HCT116 (cell line): ENCODE results near the gene CDK2AP2. TPM values are rescaled to one million over a fixed set of nuclear protein-coding genes. Genes with fewer than 3 reads are reported as not detected.
A peak's percentile ranks its signal among the peaks of the same experiment; 100 is the strongest.

Experiments
- ATAC-seq: fragments of 200-7000 bp; cut with Tn5 transposase; 2 replicates; pipeline ENCODE4 v1.9.1; 2020; ENCODE audit warnings: mild to moderate bottlenecking, moderate library complexity
- BruUV-seq: library from RNA; stranded (reverse); fragments of 400-500 nt; replicated peaks from 2 replicates; lab custom pipeline; 2021; lab: Mats Ljungman, UMichigan
- CTCF ChIA-PET: fragments of 300-600 bp; sonication (Branson Sonifier 250); formaldehyde crosslinking; loops from one replicate; lab custom pipeline; 2021; ENCODE audit warnings: antibody characterized with exemption; lab: Charles Lee
- POLR2A ChIA-PET: fragments of 300-600, 350-600 bp; sonication (Branson Sonifier 250); formaldehyde crosslinking; loops from one replicate; lab custom pipeline; 2021; ENCODE audit warnings: antibody characterized with exemption; lab: Charles Lee
- RAD21 ChIA-PET, 2 experiments: fragments of 300-600 bp; sonication (Branson Sonifier 250); formaldehyde crosslinking; loops; one replicate each; lab custom pipeline; 2023; ENCODE audit warnings: low total read pairs in 2 of 2; ENCODE audit not compliant: uncharacterized antibody in 2 of 2, unreplicated experiment in 2 of 2, low non-redundant PET in 1 of 2; lab: Charles Lee
- DNase-seq: peaks from one replicate; pipeline ENCODE4 v3.0.0-alpha.2; 2010; ENCODE audit warnings: low read depth, low spot score
- H2AFZ ChIP-seq: fragments of 200-600 bp; shearing (Covaris generic), sonication (generic); 2 replicates; pipeline ENCODE4 v1.6.1; 2017; ENCODE audit warnings: low read depth, mixed run types, mixed read lengths, antibody characterized with exemption, low read length; ENCODE audit not compliant: poor library complexity, severe bottlenecking
- H3K27ac ChIP-seq: 2 replicates; pipeline ENCODE4 v1.5.1; 2012; ENCODE audit warnings: low read depth, low read length
- H3K27me3 ChIP-seq: fragments of 200-600 bp; sonication (generic); 2 replicates; pipeline ENCODE4 v1.6.1; 2016; ENCODE audit warnings: mixed run types, low read length, mixed read lengths; ENCODE audit not compliant: insufficient read depth
- H3K36me3 ChIP-seq, 2 experiments: fragments of 200-500 bp in 1 of 2; fragments of 200-600 bp in 1 of 2; sonication (Bioruptor generic) in 1 of 2; sonication (generic) in 1 of 2; 2 replicates each; pipeline versions ENCODE4 v1.5.1 to v1.6.1; 2014 to 2016; ENCODE audit warnings: low read length in 2 of 2, inconsistent platforms in 1 of 2, mixed read lengths in 1 of 2, mixed run types in 1 of 2; ENCODE audit not compliant: insufficient read depth in 2 of 2, control insufficient read depth in 1 of 2
- H3K4me1 ChIP-seq, 2 experiments: fragments of 200-600 bp in 1 of 2; sonication (generic) in 1 of 2; 2 replicates each; pipeline versions ENCODE4 v1.5.1 to v1.6.1; 2012 to 2017; ENCODE audit warnings: low read length in 2 of 2, inconsistent platforms in 1 of 2, mild to moderate bottlenecking in 1 of 2, mixed read lengths in 1 of 2, mixed run types in 1 of 2, moderate library complexity in 1 of 2; ENCODE audit not compliant: insufficient read depth in 2 of 2, control insufficient read depth in 1 of 2
- H3K4me2 ChIP-seq: fragments of 200-600 bp; sonication (generic); 2 replicates; pipeline ENCODE4 v1.6.1; 2017; ENCODE audit warnings: mixed run types, low read length, mixed read lengths
- H3K4me3 ChIP-seq, 2 experiments: fragments of 200-600 bp in 1 of 2; sonication (generic) in 1 of 2; replicated peaks in 1 of 2; 2 replicates each; pipeline ENCODE4 v1.5.1; 2011 to 2016; ENCODE audit warnings: low read length in 2 of 2, control low read depth in 1 of 2, low read depth in 1 of 2, mild to moderate bottlenecking in 1 of 2, mixed read lengths in 1 of 2, mixed run types in 1 of 2
- H3K79me2 ChIP-seq: fragments of 200-600 bp; sonication (generic); 2 replicates; pipeline ENCODE4 v1.6.1; 2017; ENCODE audit warnings: mild to moderate bottlenecking, mixed run types, low read length, moderate library complexity, mixed read lengths; ENCODE audit not compliant: insufficient read depth
- H3K9ac ChIP-seq: fragments of 200-600 bp; sonication (generic); 2 replicates; pipeline ENCODE4 v1.6.1; 2016; ENCODE audit warnings: low read length, mixed read lengths
- H3K9me2 ChIP-seq: fragments of 200-600 bp; sonication (generic), shearing (Covaris generic); 2 replicates; pipeline ENCODE4 v1.6.1; 2017; ENCODE audit warnings: mixed run types, mild to moderate bottlenecking, moderate library complexity; ENCODE audit not compliant: insufficient read depth
- H3K9me3 ChIP-seq, 2 experiments: fragments of 200-500 bp in 1 of 2; fragments of 200-600 bp in 1 of 2; sonication (Bioruptor generic) in 1 of 2; sonication (generic) in 1 of 2; 2 replicates each; pipeline ENCODE4 v1.6.1; 2014 to 2017; ENCODE audit warnings: low read length in 2 of 2, mixed read lengths in 2 of 2, inconsistent platforms in 1 of 2, low read depth in 1 of 2, mild to moderate bottlenecking in 1 of 2, mixed run types in 1 of 2, moderate library complexity in 1 of 2; ENCODE audit not compliant: control insufficient read depth in 1 of 2, insufficient read depth in 1 of 2
- H4K20me1 ChIP-seq: fragments of 200-600 bp; sonication (generic), shearing (Covaris generic); 2 replicates; pipeline ENCODE4 v1.6.1; 2017; ENCODE audit warnings: mixed run types, mild to moderate bottlenecking, moderate library complexity; ENCODE audit not compliant: insufficient read depth
- ATF3 ChIP-seq: IDR thresholded peaks from 2 replicates; pipeline ENCODE4 v1.6.1; 2012
- CBX3 ChIP-seq: IDR thresholded peaks from 2 replicates; pipeline ENCODE4 v1.6.1; 2012; ENCODE audit warnings: low read depth
- CTCF ChIP-seq, 3 experiments: fragments of 200-600 bp in 1 of 3; sonication (generic) in 1 of 3; IDR thresholded peaks in 2 of 3; conservative IDR thresholded peaks in 1 of 3; 2 replicates each; pipeline ENCODE4 v1.5.1; 2012 to 2017; ENCODE audit warnings: low read depth in 2 of 3, low read length in 2 of 3, antibody characterized with exemption in 1 of 3, borderline replicate concordance in 1 of 3, control low read depth in 1 of 3, mild to moderate bottlenecking in 1 of 3, mixed read lengths in 1 of 3, mixed run types in 1 of 3, moderate library complexity in 1 of 3; ENCODE audit not compliant: insufficient read depth in 1 of 3
- EGR1 ChIP-seq: IDR thresholded peaks from 2 replicates; pipeline ENCODE4 v1.6.1; 2012; ENCODE audit warnings: low read depth
- ELF1 ChIP-seq: IDR thresholded peaks from 2 replicates; pipeline ENCODE4 v1.6.1; 2012; ENCODE audit warnings: low read depth, borderline replicate concordance
- EZH2 ChIP-seq: fragments of 200-600 bp; sonication (generic); IDR thresholded peaks from 2 replicates; pipeline ENCODE4 v1.6.1; 2017; ENCODE audit warnings: antibody characterized with exemption, mixed run types
- FOSL1 ChIP-seq: IDR thresholded peaks from 2 replicates; pipeline ENCODE4 v1.6.1; 2012; ENCODE audit warnings: low read depth
- JUND ChIP-seq: IDR thresholded peaks from 2 replicates; pipeline ENCODE4 v1.6.1; 2012
- MAX ChIP-seq: IDR thresholded peaks from 2 replicates; pipeline ENCODE4 v1.6.1; 2012
- POLR2A ChIP-seq: IDR thresholded peaks from 2 replicates; pipeline ENCODE4 v1.7.0; 2011; ENCODE audit warnings: borderline replicate concordance; ENCODE audit not compliant: insufficient read depth, insufficient read length; ENCODE audit errors: extremely low read depth
- POLR2AphosphoS5 ChIP-seq: IDR thresholded peaks from 2 replicates; pipeline ENCODE4 v1.6.1; 2011; ENCODE audit warnings: mild to moderate bottlenecking, low read depth, low read length, moderate library complexity
- RAD21 ChIP-seq: IDR thresholded peaks from 2 replicates; pipeline ENCODE4 v1.6.1; 2012; ENCODE audit warnings: low read depth, mild to moderate bottlenecking
- REST ChIP-seq: IDR thresholded peaks from 2 replicates; pipeline ENCODE4 v1.6.1; 2012; ENCODE audit warnings: low read depth
- SP1 ChIP-seq: IDR thresholded peaks from 2 replicates; pipeline ENCODE4 v1.6.1; 2012; ENCODE audit warnings: low read depth
- SRF ChIP-seq: IDR thresholded peaks from 2 replicates; pipeline ENCODE4 v1.6.1; 2012; ENCODE audit warnings: low read depth
- YY1 ChIP-seq: IDR thresholded peaks from 2 replicates; pipeline ENCODE4 v1.6.1; 2011; ENCODE audit warnings: low read length, low read depth, moderate library complexity, mild to moderate bottlenecking; ENCODE audit not compliant: insufficient replicate concordance; ENCODE audit errors: extremely low read depth
- ZFX ChIP-seq: fragments of 450-650 bp; IDR thresholded peaks from 2 replicates; pipeline ENCODE4 v1.6.1; 2017
- ZNF274 ChIP-seq: fragments of 200-500 bp; sonication (Bioruptor generic); IDR thresholded peaks from 2 replicates; pipeline ENCODE4 v1.6.1; 2014; ENCODE audit warnings: mild to moderate bottlenecking, low read depth, low read length, inconsistent platforms
- intact Hi-C: fragments of 100-400 bp; cut with micrococcal nuclease; formaldehyde crosslinking; loops from 2 replicates; pipeline ENCODE4 v1.10.0; 2022
- total RNA-seq: library from RNA; stranded (reverse); gene quantifications from one replicate; pipeline ENCODE4 v1.2.1, GENCODE V29; 2021; ENCODE audit not compliant: unreplicated experiment

The CDK2AP2 gene
- total RNA-seq, 1 experiment from 2014 or later, result 53.6 TPM

GRCh38 chr11:67482827-67483798, 24.8 kb downstream of the CDK2AP2 start, which contains the start of gene AIP:
Gene AIP (plus strand): TSS chr11:67483026. CDS start chr11:67483159, 133 bp downstream.
- Histone ChIP-seq H3K27me3 (no peaks in the 10 kb centered on the region), H3K9me2 (no peaks in the 10 kb centered on the region), H2AFZ (peak within 1 kb of the TSS; percentile 95), H3K9ac (peak within 1 kb of the TSS; percentile 56), H3K4me2 (peak within 1 kb of the TSS; percentile 83), H3K4me1 (peaks cover 7 to 28% of the 10 kb centered on the region in 2 experiments; a peak in 3 of 4 replicates), H3K36me3 (no peaks in the 10 kb centered on the region), H3K9me3 (no peaks in the 10 kb centered on the region), H3K27ac (peak within 1 kb of the TSS; percentile 46; the same call in 1 of the 2 replicates), H3K4me3 (peak within 1 kb of the TSS; percentile 51 to 61), H3K79me2 (peaks cover 7% of the 10 kb centered on the region; the same call in 1 of the 2 replicates), H4K20me1 (no peaks in the 10 kb centered on the region)
- DNase-seq, result peak; percentile 96
- intact Hi-C loops, result no loop called here
- no peak for TF ChIP-seq EGR1
- TF ChIP-seq REST, result no peak
- no peak for TF ChIP-seq ATF3
- TF ChIP-seq EZH2, result no peak
- TF ChIP-seq ELF1, result no peak; the same call in 1 of the 2 replicates
- peak; percentile 62; the same call in 1 of the 2 replicates for TF ChIP-seq POLR2AphosphoS5
- TF ChIP-seq JUND, result no peak
- TF ChIP-seq FOSL1, result no peak
- TF ChIP-seq CTCF (IDR thresholded peaks at IDR 0.05 in 2 of 3, conservative IDR thresholded peaks at IDR 0.05 in 1 of 3; ENCODE audit: borderline replicate concordance in 1 of 3, insufficient read depth in 1 of 3, low read depth in 2 of 3, low read length in 2 of 3), result 0 out of 6 replicates have a peak, but pooled peaks of 1 of the 3 experiments have one; percentile 11
- no peak for TF ChIP-seq ZFX
- TF ChIP-seq YY1, result peak; percentile 99
- TF ChIP-seq MAX, result peak; percentile 100
- no peak for TF ChIP-seq RAD21
- no peak for TF ChIP-seq POLR2A
- peak; percentile 77 for TF ChIP-seq SP1
- TF ChIP-seq CBX3, result peak; percentile 100
- no peak for TF ChIP-seq SRF
- no peak for TF ChIP-seq ZNF274
- ChIA-PET POLR2A (interaction anchor here (1.0 kb wide), 1 partner anchor 14 kb away, joined by 9 read pairs; the partner anchor contains the start of gene TMEM134), CTCF (interaction anchor here (1.0 kb wide), 1 partner anchor 81 kb away, joined by 4 read pairs; the partner anchor contains the start of gene PPP1CA), RAD21 (interaction anchor here in 1 of 2 experiments (1.1 kb wide), 1 partner anchor 81 kb away, joined by 4 read pairs; the partner anchor contains the start of gene PPP1CA)
- ATAC-seq, result peak; percentile 98
- BruUV-seq, result TSS peak; percentile 82
